ENCODE results near the gene SELL. TPM values are rescaled to one million over a fixed set of nuclear protein-coding genes. Genes with fewer than 3 reads are reported as not detected.

SELL gene
- total and polyA plus RNA-seq, 2 of the 8 experiments (the other 6 are each of a cell fraction or from before 2014, with no cell fraction given), result not detected

GRCh38 chr1:169653873-169654272 lies 57.5 kb downstream of the SELL start (continued):
- TF ChIP-seq USF2 (IDR thresholded peaks at IDR 0.05; ENCODE audit: low read length) (no peak), CBX5 (IDR thresholded peaks at IDR 0.05; ENCODE audit: low read depth, low read length) (no peak)

Measured in H1 (cell line).